ENCODE data around the gene EXOC2. TPM values are rescaled to one million over a fixed set of nuclear protein-coding genes. Genes with fewer than 3 reads are reported as not detected.

Gene EXOC2
- polyA plus RNA-seq, 1 donor (not counting 4 experiments of a cell fraction or from before 2014, with no cell fraction given), result 28.4 TPM

- dilution Hi-C loops (cut with MboI; ENCODE audit: extremely low pct_ligation_motif_present, low sequenced_read_pairs), result no loop called here
- FAIRE-seq (no peak), DNase-seq (ENCODE audit: low read depth, low spot score) (no peak)
- no peak overlapping the region for H3K9ac ChIP-seq (ENCODE audit: control insufficient read depth, extremely low read depth, insufficient read depth, low read length)
- H2AFZ ChIP-seq (ENCODE audit: control insufficient read depth, low read length), result no peak overlapping the region
- no peaks in the 10 kb centered on the region for H3K4me1 ChIP-seq (ENCODE audit: control insufficient read depth, extremely low read depth, insufficient read depth, low read length)
- no peak for TF ChIP-seq CTCF (optimal IDR thresholded peaks at IDR 0.05 in 1 of 3, IDR thresholded peaks at IDR 0.05 in 1 of 3, conservative IDR thresholded peaks at IDR 0.05 in 1 of 3; ENCODE audit: extremely low read depth in 1 of 3, insufficient read depth in 2 of 3, low read length in 3 of 3)
- no peak for TF ChIP-seq EZH2 (IDR thresholded peaks at IDR 0.05; ENCODE audit: low read length)
- H3K36me3 ChIP-seq (ENCODE audit: control insufficient read depth in 2 of 2, extremely low read depth in 1 of 2, insufficient read depth in 2 of 2, low read length in 2 of 2), result peaks cover 1 to 4% of the 10 kb centered on the region in 2 experiments
- no peaks in the 10 kb centered on the region for H3K79me2 ChIP-seq (ENCODE audit: control insufficient read depth, insufficient read depth, low read length)
- no peaks in the 10 kb centered on the region for H4K20me1 ChIP-seq (ENCODE audit: control insufficient read depth, extremely low read depth, insufficient read depth, low read length)
- H3K9me1 ChIP-seq (ENCODE audit: control insufficient read depth, extremely low read depth, insufficient read depth, low read length), result no peaks in the 10 kb centered on the region
- H3K9me3 ChIP-seq (ENCODE audit: control insufficient read depth, low read depth, low read length), result no peaks in the 10 kb centered on the region
- H3K27ac ChIP-seq (ENCODE audit: control insufficient read depth, insufficient read depth, low read length), result no peak overlapping the region
- no peaks in the 10 kb centered on the region for H3K27me3 ChIP-seq (ENCODE audit: control insufficient read depth, extremely low read depth, insufficient read depth, low read length)
- no peak overlapping the region for H3K4me3 ChIP-seq (ENCODE audit: control insufficient read depth in 2 of 3, extremely low read depth in 1 of 3, insufficient read depth in 2 of 3, low read depth in 1 of 3, low read length in 3 of 3)
- no peak overlapping the region for H3K4me2 ChIP-seq (ENCODE audit: control insufficient read depth, extremely low read depth, insufficient read depth, low read depth, low read length)
Observed at GRCh38 chr6:504446-504980, 188.4 kb downstream of the EXOC2 start.

- H3K27ac ChIP-seq (ENCODE audit: control insufficient read depth, insufficient read depth, low read length), result no peak overlapping the region
- H3K9me1 ChIP-seq (ENCODE audit: control insufficient read depth, extremely low read depth, insufficient read depth, low read length), result no peaks in the 10 kb centered on the region
- DNase-seq (ENCODE audit: low read depth, low spot score) (no peak), FAIRE-seq (no peak)
- H3K9ac ChIP-seq (ENCODE audit: control insufficient read depth, extremely low read depth, insufficient read depth, low read length), result no peak overlapping the region
- dilution Hi-C loops (cut with MboI; ENCODE audit: extremely low pct_ligation_motif_present, low sequenced_read_pairs), result no loop called here
- H3K79me2 ChIP-seq (ENCODE audit: control insufficient read depth, insufficient read depth, low read length), result no peaks in the 10 kb centered on the region
- H3K36me3 ChIP-seq (ENCODE audit: control insufficient read depth in 2 of 2, extremely low read depth in 1 of 2, insufficient read depth in 2 of 2, low read length in 2 of 2), result peaks cover 1 to 4% of the 10 kb centered on the region in 2 experiments
- no peak overlapping the region for H3K4me3 ChIP-seq (ENCODE audit: control insufficient read depth in 2 of 3, extremely low read depth in 1 of 3, insufficient read depth in 2 of 3, low read depth in 1 of 3, low read length in 3 of 3)
- no peaks in the 10 kb centered on the region for H3K9me3 ChIP-seq (ENCODE audit: control insufficient read depth, low read depth, low read length)
- no peaks in the 10 kb centered on the region for H3K4me1 ChIP-seq (ENCODE audit: control insufficient read depth, extremely low read depth, insufficient read depth, low read length)
- no peaks in the 10 kb centered on the region for H3K27me3 ChIP-seq (ENCODE audit: control insufficient read depth, extremely low read depth, insufficient read depth, low read length)
- TF ChIP-seq EZH2 (IDR thresholded peaks at IDR 0.05; ENCODE audit: low read length) (no peak), CTCF (optimal IDR thresholded peaks at IDR 0.05 in 1 of 3, IDR thresholded peaks at IDR 0.05 in 1 of 3, conservative IDR thresholded peaks at IDR 0.05 in 1 of 3; ENCODE audit: extremely low read depth in 1 of 3, insufficient read depth in 2 of 3, low read length in 3 of 3) (no peak)
- no peaks in the 10 kb centered on the region for H4K20me1 ChIP-seq (ENCODE audit: control insufficient read depth, extremely low read depth, insufficient read depth, low read length)
- H3K4me2 ChIP-seq (ENCODE audit: control insufficient read depth, extremely low read depth, insufficient read depth, low read depth, low read length), result no peak overlapping the region
- no peak overlapping the region for H2AFZ ChIP-seq (ENCODE audit: control insufficient read depth, low read length)
Observed at GRCh38 chr6:503610-504362, 189.2 kb downstream of the EXOC2 start.

Measured in keratinocyte (primary cell).